GM12878 (cell line): Measurements from ENCODE around the gene PITPNC1. TPM values are rescaled to one million over a fixed set of nuclear protein-coding genes. Genes with fewer than 3 reads are reported as not detected.
A peak's percentile ranks its signal among the peaks of the same experiment; 100 is the strongest.

Experiments used
- ATAC-seq: fragments of 200-7000 bp; cut with Tn5 transposase; 3 replicates; pipeline ENCODE4 v1.9.1; 2020; ENCODE audit warnings: mild to moderate bottlenecking, moderate library complexity
- BruUV-seq: library from RNA; stranded (reverse); fragments of 400-500 nt; replicated peaks from 2 replicates; lab custom pipeline; 2021; lab: Mats Ljungman, UMichigan
- CTCF ChIA-PET: fragments of 300-600 bp; sonication (Branson Sonifier 250); formaldehyde crosslinking; extraction: SDS; loops from one replicate; lab custom pipeline; 2021; ENCODE audit warnings: inconsistent platforms; lab: Yijun Ruan, JAX
- POLR2A ChIA-PET: fragments of 350-600 bp; formaldehyde crosslinking; extraction: SDS; loops from one replicate; lab custom pipeline; 2021; ENCODE audit warnings: inconsistent platforms; lab: Charles Lee
- RAD21 ChIA-PET: fragments of 300-600 bp; sonication (Branson Sonifier 250); formaldehyde crosslinking; loops from one replicate; lab custom pipeline; 2023; ENCODE audit warnings: antibody characterized with exemption; ENCODE audit not compliant: unreplicated experiment; lab: Charles Lee
- SMC1A ChIA-PET: fragments of 300-600 bp; sonication (Branson Sonifier 250); formaldehyde crosslinking; loops from one replicate; lab custom pipeline; 2023; ENCODE audit not compliant: unreplicated experiment, uncharacterized antibody; lab: Charles Lee
- DNase-seq: peaks from one replicate; pipeline ENCODE4 v3.0.0-alpha.2; 2011; ENCODE audit warnings: low read depth, low spot score
- FAIRE-seq: peaks from 3 replicates; lab custom pipeline; 2011; peaks lifted over from hg19 to GRCh38; lab: Jason Lieb, UNC
- H2AFZ ChIP-seq: 2 replicates; pipeline ENCODE4 v1.6.0; 2011; ENCODE audit warnings: low read depth, low read length, control low read depth; ENCODE audit not compliant: control insufficient read depth
- H3K27ac ChIP-seq: 2 replicates; pipeline ENCODE4 v1.5.1; 2011; ENCODE audit warnings: control low read depth; ENCODE audit not compliant: control insufficient read depth, insufficient read depth
- H3K27me3 ChIP-seq, 2 experiments: replicated peaks in 1 of 2; 2 replicates each; pipeline versions ENCODE4 v1.6.0 to v1.6.1; 2011; ENCODE audit warnings: low read length in 1 of 2; ENCODE audit not compliant: control insufficient read depth in 2 of 2, insufficient read depth in 2 of 2
- H3K36me3 ChIP-seq, 2 experiments: 2 replicates each; pipeline ENCODE4 v1.5.1; 2011; ENCODE audit warnings: low read length in 1 of 2; ENCODE audit not compliant: control insufficient read depth in 2 of 2, insufficient read depth in 2 of 2
- H3K4me1 ChIP-seq: 2 replicates; pipeline ENCODE4 v1.6.1; 2011; ENCODE audit warnings: mild to moderate bottlenecking, low read length, moderate library complexity, mixed read lengths; ENCODE audit not compliant: control insufficient read depth, insufficient read depth
- H3K4me2 ChIP-seq: 2 replicates; pipeline ENCODE4 v1.6.0; 2011; ENCODE audit warnings: control low read depth; ENCODE audit not compliant: control insufficient read depth, insufficient read depth
- H3K4me3 ChIP-seq: fragments of 200-600 bp; sonication (generic); 2 replicates; pipeline ENCODE4 v1.5.1; 2016
- H3K79me2 ChIP-seq: 2 replicates; pipeline ENCODE4 v1.6.0; 2011; ENCODE audit warnings: low read length; ENCODE audit not compliant: control insufficient read depth, insufficient read depth
- H3K9ac ChIP-seq: 2 replicates; pipeline ENCODE4 v1.8.0; 2011; ENCODE audit warnings: low read length, control low read depth, mixed read lengths; ENCODE audit not compliant: control insufficient read depth, insufficient read depth
- H3K9me3 ChIP-seq: replicated peaks from 3 replicates; pipeline ENCODE4 v1.5.1; 2011; ENCODE audit warnings: mild to moderate bottlenecking, low read length; ENCODE audit not compliant: control insufficient read depth, insufficient read depth
- H4K20me1 ChIP-seq: 2 replicates; pipeline ENCODE4 v1.6.0; 2011; ENCODE audit not compliant: control insufficient read depth, insufficient read depth
- ASH2L ChIP-seq: fragments of 300-600, 200-600 bp; sonication (generic); IDR thresholded peaks from 2 replicates; pipeline ENCODE4 v1.6.1; 2017; ENCODE audit warnings: low read depth, mild to moderate bottlenecking, borderline replicate concordance
- BCL3 ChIP-seq: IDR thresholded peaks from 2 replicates; pipeline ENCODE4 v1.6.1; 2011; ENCODE audit warnings: borderline replicate concordance, low read depth, mild to moderate bottlenecking, moderate library complexity, low read length; ENCODE audit not compliant: insufficient read depth, poor library complexity, severe bottlenecking
- CREM ChIP-seq: IDR thresholded peaks from 2 replicates; pipeline ENCODE4 v1.6.1; 2014; ENCODE audit warnings: antibody characterized with exemption, low read depth
- FOXK2 ChIP-seq: fragments of 450-650 bp; IDR thresholded peaks from 2 replicates; pipeline ENCODE4 v1.6.1; 2017; ENCODE audit warnings: mild to moderate bottlenecking, moderate library complexity
- FOXM1 ChIP-seq: IDR thresholded peaks from 2 replicates; pipeline ENCODE4 v1.6.1; 2012; ENCODE audit warnings: low read depth, mild to moderate bottlenecking, inconsistent platforms, low read length, moderate library complexity
- HSF1 ChIP-seq: fragments of 150-350 bp; IDR thresholded peaks from 2 replicates; pipeline ENCODE4 v1.6.1; 2014; ENCODE audit warnings: mild to moderate bottlenecking, low read depth, low read length
- IKZF1 ChIP-seq: fragments of 450-650 bp; conservative IDR thresholded peaks from 2 replicates; pipeline ENCODE4 v1.6.1; 2017; ENCODE audit warnings: antibody characterized with exemption, mild to moderate bottlenecking
- IKZF2 ChIP-seq, 2 experiments: fragments of 450-650 bp; IDR thresholded peaks; 2 replicates each; pipeline ENCODE4 v1.6.1; 2017; ENCODE audit warnings: mild to moderate bottlenecking in 2 of 2, moderate library complexity in 2 of 2
- MYB ChIP-seq: fragments of 150-350 bp; IDR thresholded peaks from 2 replicates; pipeline ENCODE4 v1.6.1; 2014; ENCODE audit warnings: mild to moderate bottlenecking, low read depth, low read length, borderline replicate concordance
- MYC ChIP-seq: IDR thresholded peaks from 2 replicates; pipeline ENCODE4 v1.6.1; 2011; ENCODE audit warnings: mild to moderate bottlenecking, low read length, moderate library complexity, inconsistent platforms; ENCODE audit not compliant: insufficient read depth, insufficient replicate concordance, insufficient read length, severe bottlenecking
- NKRF ChIP-seq: fragments of 450-650 bp; conservative IDR thresholded peaks from 2 replicates; pipeline ENCODE4 v1.6.1; 2017; ENCODE audit warnings: mild to moderate bottlenecking, moderate library complexity
- PAX5 ChIP-seq: IDR thresholded peaks from 2 replicates; pipeline ENCODE4 v1.6.1; 2011; ENCODE audit warnings: low read depth, low read length, borderline replicate concordance
- POLR2AphosphoS5 ChIP-seq: IDR thresholded peaks from 2 replicates; pipeline ENCODE4 v1.6.1; 2011; ENCODE audit warnings: mild to moderate bottlenecking, low read length, inconsistent platforms
- RUNX3 ChIP-seq: IDR thresholded peaks from 2 replicates; pipeline ENCODE4 v1.6.1; 2012; ENCODE audit warnings: low read length, inconsistent platforms
- TAF1 ChIP-seq: IDR thresholded peaks from 2 replicates; pipeline ENCODE4 v1.6.1; 2011; ENCODE audit warnings: mild to moderate bottlenecking, low read depth, low read length, borderline replicate concordance
- YY1 ChIP-seq: IDR thresholded peaks from 2 replicates; pipeline ENCODE4 v1.6.1; 2011; ENCODE audit warnings: low read depth, mild to moderate bottlenecking, low read length
- ZBED1 ChIP-seq: IDR thresholded peaks from 2 replicates; pipeline ENCODE4 v1.6.1; 2016; ENCODE audit warnings: borderline replicate concordance
- ZNF384 ChIP-seq: IDR thresholded peaks from 2 replicates; pipeline ENCODE4 v1.6.1; 2012; ENCODE audit warnings: low read depth, mild to moderate bottlenecking, low read length, improper control_type of control experiment, borderline replicate concordance
- WGBS: methylation state at CpG from one replicate; pipeline ENCODE4 v1.1.6; 2016; ENCODE audit warnings: low lambda C conversion rate; ENCODE audit not compliant: insufficient replicate concordance, insufficient coverage; ENCODE audit errors: missing lambda C conversion rate; 5-methylcytosine and 5-hydroxymethylcytosine counted together
- in situ Hi-C: fragments of 300-500 bp; cut with MboI; formaldehyde crosslinking; loops from 9 replicates; pipeline ENCODE4 v1.14.3; 2018; ENCODE audit warnings: mixed read lengths
- intact Hi-C: fragments of 100-400 bp; cut with micrococcal nuclease; formaldehyde crosslinking; loops from one replicate; pipeline ENCODE4 v1.14.2; 2022; ENCODE audit not compliant: unreplicated experiment
- polyA plus RNA-seq, 11 experiments: library from polyadenylated mRNA; depleted of rRNA in 4 of 11; unstranded in 6 of 11; stranded (reverse) in 5 of 11; fragments of >200 nt; fragmentation: Nextera tagmentation in 4 of 11; fragmentation: Illumina TruSeq in 1 of 11; extraction: Ambion mirVana in 4 of 11; extraction: Trizol in 1 of 11; gene quantifications; 1 replicate in 1 of 11; 2 replicates in 10 of 11; pipeline versions ENCODE4 v1.2.1 to v1.2.3, GENCODE V29; 2011 to 2016; ENCODE audit warnings: inconsistent platforms in 2 of 11, missing spikeins in 2 of 11, low read depth in 1 of 11
- total RNA-seq, 4 experiments: library from RNA; depleted of rRNA in 3 of 4; stranded (reverse); fragments of >200 nt in 3 of 4; fragmentation: Illumina TruSeq in 1 of 4; extraction: Trizol in 1 of 4; gene quantifications; 2 replicates each; pipeline versions ENCODE4 v1.2.1 to v1.2.3, GENCODE V29; 2013 to 2021

Gene PITPNC1
- total and polyA plus RNA-seq, 10 of the 15 experiments (the other 5 are each of a cell fraction or from before 2014, with no cell fraction given) = 12.2 to 62.4 (median 47.3) TPM

- peaks cover 60% of the 10 kb centered on the region for H3K4me1 ChIP-seq
- in situ Hi-C loops = loop anchor here (25.0 kb wide), 1 partner anchor 935 kb away; no protein-coding TSS in a partner anchor
- no TSS peak for BruUV-seq
- FAIRE-seq (peak; percentile 64), DNase-seq (peak; percentile 67), ATAC-seq (peak; percentile 59)
- H3K79me2 ChIP-seq = peaks cover 1% of the 10 kb centered on the region
- H3K9me3 ChIP-seq = no peaks in the 10 kb centered on the region
- no peak overlapping the region; the same call in none of the 2 replicates for H3K9ac ChIP-seq
- H3K27ac ChIP-seq = peak overlapping the region; percentile 92
- H3K4me3 ChIP-seq = no peak overlapping the region
- WGBS = 0% methylated on average over 4 of the region's 5 CpGs
- H3K36me3 ChIP-seq = peaks cover under 1 to 3% of the 10 kb centered on the region in 2 experiments; a peak in 3 of 4 replicates
- no peaks in the 10 kb centered on the region for H4K20me1 ChIP-seq
- H2AFZ ChIP-seq = no peak overlapping the region
- intact Hi-C loops = loop anchor here (1.0 to 2.0 kb wide), 3 partner anchors 10 to 42 kb away; no protein-coding TSS in a partner anchor
- RAD21 ChIA-PET = interaction anchor here (0.6 to 7.3 kb wide), 21 partner anchors 8 to 590 kb away, joined by 3 to 80 read pairs (median 7); partner anchors contain the start of gene PITPNC1
- peak overlapping the region; percentile 15; the same call in 1 of the 2 replicates for H3K4me2 ChIP-seq
- POLR2A ChIA-PET = interaction anchor here (0.6 to 5.7 kb wide), 23 partner anchors 8 to 569 kb away, joined by 3 to 53 read pairs (median 4); no protein-coding TSS in a partner anchor
- no peaks in the 10 kb centered on the region for H3K27me3 ChIP-seq
- CTCF ChIA-PET = interaction anchor here (0.6 to 9.2 kb wide), 19 partner anchors 11 to 272 kb away, joined by 3 to 75 read pairs (median 6); partner anchors contain the start of gene PITPNC1
- SMC1A ChIA-PET = interaction anchor here (0.8 to 10.7 kb wide), 22 partner anchors 11 to 272 kb away, joined by 3 to 156 read pairs (median 8); no protein-coding TSS in a partner anchor
- TF ChIP-seq FOXM1 (peak; percentile 82), IKZF2 (IDR thresholded peaks at IDR 0.05) (peak in 1 of 2 experiments; percentile 20; a peak in 2 of 4 replicates), IKZF1 (no peak; the same call in 1 of the 2 replicates), RUNX3 (peak; percentile 72; the same call in 1 of the 2 replicates), NKRF (no peak), BCL3 (peak; percentile 61), POLR2AphosphoS5 (no peak), YY1 (peak; percentile 30; the same call in 1 of the 2 replicates), ZBED1 (peak; percentile 44), FOXK2 (no peak), PAX5 (peak; percentile 93), MYB (no peak), ASH2L (no peak), ZNF384 (peak; percentile 89), MYC (no peak), CREM (peak; percentile 38; the same call in 1 of the 2 replicates), HSF1 (no peak), TAF1 (no peak)
Measured at GRCh38 chr17:67647482-67647881, 270.4 kb downstream of the PITPNC1 start.
